Measurements from ENCODE around the gene IGSF9B. TPM values are rescaled to one million over a fixed set of nuclear protein-coding genes. Genes with fewer than 3 reads are reported as not detected.

The IGSF9B gene
- polyA plus RNA-seq, 1 donor from 2014 or later: not detected

DNA sequence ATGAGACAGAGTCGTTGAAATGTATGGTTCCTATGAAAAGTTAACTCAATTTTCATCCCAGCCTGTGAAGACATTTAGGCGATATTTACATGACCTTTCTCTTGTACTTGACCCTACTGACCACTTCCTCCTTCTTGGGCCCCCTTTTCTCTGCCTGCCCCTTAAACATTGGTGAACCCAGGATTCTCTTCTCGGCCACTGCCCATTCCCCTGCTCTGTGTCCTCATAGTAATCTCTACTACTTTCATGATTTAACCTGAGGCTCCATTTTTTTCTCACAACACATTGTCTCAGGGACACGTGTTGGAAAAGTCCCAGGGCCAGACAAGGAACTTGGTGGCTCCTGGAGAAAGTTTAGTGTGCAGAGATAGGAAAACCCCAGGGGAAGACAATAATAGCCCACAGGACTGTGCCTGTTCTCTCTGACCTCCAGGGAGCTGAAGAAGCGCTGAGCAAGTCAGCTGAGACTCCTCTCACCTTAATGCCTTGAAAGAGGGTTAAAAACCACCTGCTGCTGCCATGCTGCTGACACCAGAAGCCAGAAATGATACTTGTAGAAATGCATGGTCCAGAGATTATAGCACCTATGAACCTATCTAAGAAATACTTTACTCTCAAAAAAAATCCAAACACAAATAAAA lies 69.0 kb downstream of the IGSF9B start:
- peaks cover 0 to 5% (median 0%) of the 10 kb centered on the region in 3 donors for H3K4me1 Mint-ChIP-seq
- no peaks in the 10 kb centered on the region for H3K36me3 Mint-ChIP-seq
- H3K9me3 Mint-ChIP-seq: peaks cover 0 to 9% (median 3%) of the 10 kb centered on the region in 3 donors
- peaks cover 17% of the 10 kb centered on the region for H3K27me3 Mint-ChIP-seq
- no peak overlapping the region for H3K27ac Mint-ChIP-seq
- no peak overlapping the region for H3K4me3 Mint-ChIP-seq

DNA sequence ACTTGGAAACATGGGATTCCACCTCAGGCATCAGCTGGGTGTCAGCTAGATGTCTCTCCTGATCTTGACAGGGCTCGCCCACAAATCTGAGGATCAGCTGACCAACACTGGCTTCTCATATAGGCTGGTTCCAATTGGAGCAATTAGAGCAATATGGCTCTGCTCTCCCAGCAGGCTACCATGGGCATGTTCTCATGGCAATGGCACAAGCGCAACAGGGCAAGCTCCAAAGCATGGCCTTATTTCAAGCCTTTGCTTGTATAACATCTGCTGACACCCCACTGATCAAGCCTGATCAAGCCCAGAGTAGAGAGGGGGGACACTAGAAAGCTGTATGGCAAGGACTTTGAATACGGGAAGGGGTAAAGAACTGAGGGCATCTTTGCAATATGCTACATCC lies 70.7 kb downstream of the IGSF9B start:
- Mint-ChIP-seq H3K27me3 (peaks cover 13% of the 10 kb centered on the region), H3K9me3 (peaks cover 0 to 13% (median 3%) of the 10 kb centered on the region in 3 donors), H3K36me3 (no peaks in the 10 kb centered on the region), H3K4me1 (peaks cover 0 to 3% (median 0%) of the 10 kb centered on the region in 3 donors), H3K4me3 (no peak overlapping the region), H3K27ac (no peak overlapping the region)

DNA sequence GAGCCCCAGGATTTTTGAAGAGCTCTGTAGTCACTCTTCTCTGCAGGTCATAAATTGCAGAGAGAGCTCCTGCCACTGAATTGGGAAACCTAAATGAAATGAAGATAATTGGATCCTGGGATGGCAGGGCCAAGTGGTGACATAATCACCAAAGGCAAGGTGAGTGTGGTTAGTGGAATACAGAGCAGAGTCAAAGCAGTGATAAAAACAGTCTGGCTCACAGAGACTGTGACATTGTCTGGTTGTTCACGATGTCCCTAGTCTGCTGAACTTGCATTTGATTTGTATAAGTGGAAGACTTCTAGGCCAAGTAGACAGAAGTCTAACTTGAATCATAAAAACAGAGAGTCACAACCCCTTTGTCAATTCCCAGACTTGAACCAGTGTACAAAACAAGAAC lies 84.6 kb downstream of the IGSF9B start:
- H3K36me3 Mint-ChIP-seq: no peaks in the 10 kb centered on the region
- H3K9me3 Mint-ChIP-seq: peaks cover 0 to 8% (median 6%) of the 10 kb centered on the region in 3 donors
- no peaks in the 10 kb centered on the region for H3K4me1 Mint-ChIP-seq
- H3K27me3 Mint-ChIP-seq: peaks cover 3% of the 10 kb centered on the region
- no peak overlapping the region for H3K4me3 Mint-ChIP-seq
- H3K27ac Mint-ChIP-seq: no peak overlapping the region

DNA sequence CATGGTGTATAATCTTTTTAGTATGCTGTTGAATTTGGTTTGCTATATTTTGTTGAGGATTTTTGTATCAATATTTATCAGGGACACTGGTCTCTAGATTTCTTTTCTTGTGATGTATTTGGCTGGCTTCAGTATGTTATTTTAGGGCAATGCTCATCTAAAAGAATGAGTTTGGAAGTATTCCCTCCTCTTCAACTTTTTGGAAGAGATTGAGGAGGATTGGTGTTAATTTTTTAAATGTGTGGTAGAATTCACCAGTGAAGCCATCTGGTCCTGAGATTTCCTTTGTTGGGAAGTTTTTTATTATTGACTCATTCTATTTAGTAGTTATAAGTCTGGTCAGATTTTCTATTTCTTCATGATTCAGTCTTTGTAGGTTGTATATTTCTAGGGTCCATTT lies 89.3 kb downstream of the IGSF9B start:
- Mint-ChIP-seq H3K9me3 (peaks cover 0 to 4% (median 0%) of the 10 kb centered on the region in 3 donors), H3K36me3 (peaks cover 2% of the 10 kb centered on the region), H3K4me1 (no peaks in the 10 kb centered on the region), H3K27me3 (peaks cover 10% of the 10 kb centered on the region), H3K4me3 (no peak overlapping the region), H3K27ac (no peak overlapping the region)

DNA sequence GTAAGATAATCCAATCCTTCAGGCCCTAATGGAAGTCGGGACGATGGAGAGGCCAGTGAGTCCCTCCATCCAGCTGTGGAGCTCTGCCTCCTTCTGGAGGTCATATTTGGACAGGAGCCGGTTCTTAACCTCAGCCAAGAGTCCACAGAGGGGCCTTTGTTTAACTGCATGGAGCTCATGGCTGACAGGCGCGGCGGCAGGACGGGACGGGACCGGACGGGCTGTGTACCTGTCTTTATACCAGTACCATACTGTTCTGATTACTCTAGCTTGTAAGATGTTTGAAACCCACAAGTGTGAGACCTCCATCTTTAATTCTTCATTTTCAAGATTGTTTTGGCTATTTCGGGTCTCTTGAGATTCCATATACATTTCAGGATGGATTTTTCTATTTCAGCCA lies 91.3 kb downstream of the IGSF9B start:
- H3K9me3 Mint-ChIP-seq: peaks cover 0 to 4% (median 0%) of the 10 kb centered on the region in 3 donors
- H3K36me3 Mint-ChIP-seq: peaks cover 2% of the 10 kb centered on the region
- peaks cover 14% of the 10 kb centered on the region for H3K27me3 Mint-ChIP-seq
- no peak overlapping the region for H3K4me3 Mint-ChIP-seq
- no peak overlapping the region for H3K27ac Mint-ChIP-seq
- H3K4me1 Mint-ChIP-seq: no peaks in the 10 kb centered on the region

DNA sequence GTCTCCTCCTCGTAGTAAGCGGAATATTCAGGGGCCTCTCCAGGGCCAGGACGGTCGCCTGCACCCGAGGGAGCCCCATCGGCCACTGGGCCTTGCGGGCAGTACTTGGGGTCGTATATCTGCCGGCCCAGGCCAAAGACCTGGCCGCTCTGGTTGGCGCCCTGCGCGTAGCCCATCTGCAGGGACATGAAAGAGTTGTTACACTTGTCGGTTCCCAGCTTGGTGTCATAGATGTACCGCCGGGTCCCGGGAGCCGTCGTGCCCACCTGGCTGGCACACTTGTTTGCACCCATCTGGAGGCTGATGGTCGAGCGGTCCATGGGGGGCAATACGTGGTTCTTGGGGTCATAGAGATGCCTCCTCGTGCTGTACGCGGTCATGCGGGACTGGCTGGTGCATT lies 92.0 kb downstream of the IGSF9B start:
- Mint-ChIP-seq H3K27ac (no peak overlapping the region), H3K9me3 (peaks cover 0 to 4% (median 0%) of the 10 kb centered on the region in 3 donors), H3K36me3 (peaks cover 2% of the 10 kb centered on the region), H3K4me3 (no peak overlapping the region), H3K4me1 (no peaks in the 10 kb centered on the region), H3K27me3 (peaks cover 13% of the 10 kb centered on the region)

DNA sequence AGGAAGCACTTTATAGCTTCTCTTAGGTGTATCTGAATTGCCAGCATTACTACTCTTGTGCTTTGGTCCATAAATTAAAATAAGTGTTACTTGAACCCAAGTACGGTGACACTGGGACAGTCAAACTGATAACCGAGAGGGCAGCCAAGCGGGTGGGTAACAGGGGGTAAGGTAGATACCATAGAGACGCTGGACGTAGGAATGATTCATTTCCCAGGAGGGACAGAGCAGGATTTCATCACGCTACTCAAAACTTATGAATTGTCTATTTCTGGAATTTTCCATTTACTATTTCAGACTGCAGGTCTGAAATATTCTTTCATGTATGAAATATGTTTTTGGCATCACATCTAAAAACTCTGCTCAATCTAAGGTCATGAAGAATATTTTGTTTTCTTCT lies 96.6 kb downstream of the IGSF9B start:
- peaks cover 0 to 5% (median 2%) of the 10 kb centered on the region in 3 donors for H3K9me3 Mint-ChIP-seq
- no peaks in the 10 kb centered on the region for H3K36me3 Mint-ChIP-seq
- H3K27me3 Mint-ChIP-seq: peaks cover 20% of the 10 kb centered on the region
- H3K27ac Mint-ChIP-seq: no peak overlapping the region
- no peak overlapping the region for H3K4me3 Mint-ChIP-seq
- no peaks in the 10 kb centered on the region for H3K4me1 Mint-ChIP-seq

Other genes starting within 250 kb of the IGSF9B start
- gene SPATA19, start 111.5 kb downstream of the IGSF9B start, polyA plus RNA-seq: not detected
- gene JAM3, start 112.1 kb upstream of the IGSF9B start, polyA plus RNA-seq: 17.6 TPM